ENCODE results near the gene ZNF644. TPM values are rescaled to one million over a fixed set of nuclear protein-coding genes. Genes with fewer than 3 reads are reported as not detected.

Gene ZNF644
- polyA plus RNA-seq, 3 donors: 7.0 to 22.2 (median 17.6) TPM

DNA sequence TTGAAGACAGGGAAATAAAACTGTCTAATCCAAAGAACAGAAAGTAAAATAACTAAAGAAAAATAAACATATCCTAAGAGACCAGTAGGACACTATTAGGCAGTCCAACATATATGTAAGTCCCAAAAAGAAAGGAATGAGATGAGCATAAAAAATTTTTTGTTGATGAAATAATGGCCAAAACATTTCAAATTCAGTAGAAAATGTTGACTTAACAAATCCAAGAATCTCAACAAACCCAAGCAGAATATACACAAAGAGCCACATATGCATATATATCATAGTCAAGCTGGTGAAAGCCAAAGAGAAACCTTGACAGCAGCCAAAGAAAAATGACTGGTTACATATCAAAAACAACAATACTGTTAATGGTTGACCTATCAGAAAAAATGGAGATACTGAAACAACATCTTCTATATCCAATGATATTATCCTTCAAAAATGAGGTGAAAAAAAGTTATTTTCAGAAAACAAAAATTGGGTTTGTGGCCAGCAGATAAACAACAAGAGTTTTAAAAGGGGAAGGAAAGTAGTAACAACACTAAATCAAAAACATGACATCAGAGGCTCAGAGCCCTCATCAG, 26.4 kb downstream of the ZNF644 start:
- Histone ChIP-seq H3K27me3 (ENCODE audit: control insufficient read depth in 2 of 2, insufficient read depth in 2 of 2, low read length in 2 of 2) (no peaks in the 10 kb centered on the region), H3K79me2 (ENCODE audit: insufficient read depth, low read length) (peaks cover 95% of the 10 kb centered on the region), H4K20me1 (ENCODE audit: insufficient read depth, low read length) (peaks cover 87% of the 10 kb centered on the region), H3K9ac (ENCODE audit: insufficient read depth, low read length, poor library complexity, severe bottlenecking) (no peak overlapping the region), H2AFZ (ENCODE audit: insufficient read depth, low read depth, low read length, poor library complexity, severe bottlenecking) (no peak overlapping the region), H3K27ac (ENCODE audit: low read depth in 1 of 2, low read length in 2 of 2) (peak overlapping the region in 1 of 2 donors; percentile 19), H3K4me2 (replicated peaks; ENCODE audit: extremely low read depth, low read length, poor library complexity, severe bottlenecking) (no peak overlapping the region), H3K4me3 (replicated peaks in 1 of 3; ENCODE audit: low read depth in 2 of 3, low read length in 3 of 3) (no peak overlapping the region), H3K4me1 (ENCODE audit: control insufficient read depth in 1 of 2, insufficient read depth in 2 of 2, low read length in 2 of 2) (peaks cover 4% of the 10 kb centered on the region in 2 donors), H3K36me3 (replicated peaks in 1 of 2; ENCODE audit: control insufficient read depth in 1 of 2, insufficient read depth in 2 of 2, low read length in 2 of 2) (no peaks in the 10 kb centered on the region), H3K9me3 (replicated peaks in 1 of 2; ENCODE audit: control insufficient read depth in 1 of 2, insufficient read depth in 1 of 2, low read length in 2 of 2) (peaks cover 0 to 7% of the 10 kb centered on the region in 2 donors)
- peaks cover 11 to 35% of the 10 kb centered on the region in 2 donors for H3K36me3 Mint-ChIP-seq
- H3K27ac Mint-ChIP-seq: peak overlapping the region in 3 of 7 donors; percentile 21 to 61 (median 51)
- no peak for DNase-seq
- peaks cover 0 to 21% (median 9%) of the 10 kb centered on the region in 7 donors for H3K9me3 Mint-ChIP-seq
- peaks cover 36% of the 10 kb centered on the region for H3K4me1 Mint-ChIP-seq
- intact Hi-C loops (cut with micrococcal nuclease): no loop called here
- peaks cover 0 to 2% (median 0%) of the 10 kb centered on the region in 3 donors for H3K27me3 Mint-ChIP-seq (ENCODE audit: low read depth in 3 of 3)
- no peak overlapping the region for H3K4me3 Mint-ChIP-seq
- no peak for TF ChIP-seq CTCF (IDR thresholded peaks at IDR 0.05)

DNA sequence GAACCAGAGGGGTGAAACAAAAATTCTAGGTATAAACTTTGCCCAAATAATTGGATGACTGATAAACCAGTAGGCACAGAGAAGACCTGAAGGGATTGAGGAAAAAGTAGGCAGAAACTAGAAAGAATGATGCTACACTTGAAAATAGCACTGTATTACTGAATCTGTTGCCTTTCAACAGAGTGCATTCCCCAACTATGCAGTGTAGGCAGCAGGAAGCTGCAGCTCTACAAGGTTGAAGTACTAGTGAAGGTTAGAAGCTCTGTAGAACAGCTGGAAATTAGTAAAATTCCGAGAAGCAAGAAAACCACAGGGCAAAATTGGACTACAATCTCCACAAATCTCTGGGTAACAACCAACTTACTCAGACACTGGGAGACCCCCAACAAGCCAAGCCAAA, 27.4 kb downstream of the ZNF644 start:
- Mint-ChIP-seq H3K4me1 (peaks cover 41% of the 10 kb centered on the region), H3K27ac (peak overlapping the region in 2 of 7 donors; percentile 2 to 49), H3K9me3 (peaks cover 0 to 15% (median 9%) of the 10 kb centered on the region in 7 donors), H3K4me3 (no peak overlapping the region), H3K27me3 (ENCODE audit: low read depth in 3 of 3) (peaks cover 0 to 2% (median 0%) of the 10 kb centered on the region in 3 donors), H3K36me3 (peaks cover 11 to 31% of the 10 kb centered on the region in 2 donors)
- no peak for TF ChIP-seq CTCF (IDR thresholded peaks at IDR 0.05)
- H3K27me3 ChIP-seq (ENCODE audit: control insufficient read depth in 2 of 2, insufficient read depth in 2 of 2, low read length in 2 of 2): no peaks in the 10 kb centered on the region
- no peaks in the 10 kb centered on the region for H3K36me3 ChIP-seq (replicated peaks in 1 of 2; ENCODE audit: control insufficient read depth in 1 of 2, insufficient read depth in 2 of 2, low read length in 2 of 2)
- no peak overlapping the region for H3K4me2 ChIP-seq (replicated peaks; ENCODE audit: extremely low read depth, low read length, poor library complexity, severe bottlenecking)
- no CpG with 5 or more reads among the region's 1 CpG for WGBS (ENCODE audit: insufficient coverage)
- H3K79me2 ChIP-seq (ENCODE audit: insufficient read depth, low read length): peaks cover 96% of the 10 kb centered on the region
- H3K4me3 ChIP-seq (replicated peaks in 1 of 3; ENCODE audit: low read depth in 2 of 3, low read length in 3 of 3): no peak overlapping the region
- H3K27ac ChIP-seq (ENCODE audit: low read depth in 1 of 2, low read length in 2 of 2): no peak overlapping the region
- peaks cover 0 to 7% of the 10 kb centered on the region in 2 donors for H3K9me3 ChIP-seq (replicated peaks in 1 of 2; ENCODE audit: control insufficient read depth in 1 of 2, insufficient read depth in 1 of 2, low read length in 2 of 2)
- H4K20me1 ChIP-seq (ENCODE audit: insufficient read depth, low read length): peaks cover 95% of the 10 kb centered on the region
- no peak overlapping the region for H3K9ac ChIP-seq (ENCODE audit: insufficient read depth, low read length, poor library complexity, severe bottlenecking)
- no peak for DNase-seq
- peaks cover 13% of the 10 kb centered on the region in 2 donors for H3K4me1 ChIP-seq (ENCODE audit: control insufficient read depth in 1 of 2, insufficient read depth in 2 of 2, low read length in 2 of 2)
- H2AFZ ChIP-seq (ENCODE audit: insufficient read depth, low read depth, low read length, poor library complexity, severe bottlenecking): no peak overlapping the region
- intact Hi-C loops (cut with micrococcal nuclease): no loop called here

Data from CD14-positive monocyte (primary cell).